Activated CD8-positive, alpha-beta T cell treated with anti-CD3 and anti-CD28 coated beads, Interleukin-2, amount 10 ng/mL, durations not matched to agents 7 days and 5 days (primary cell): ENCODE results near the gene CD81. TPM values are rescaled to one million over a fixed set of nuclear protein-coding genes. Genes with fewer than 3 reads are reported as not detected.

Experiments used
- ATAC-seq: fragments of 150-1000 bp; cut with Tn5 transposase; one replicate; pipeline ENCODE4 v1.10.0; 2021; ENCODE audit warnings: moderate library complexity
- CTCF ChIA-PET: fragments of 350-600 bp; sonication (Branson Sonifier 250); formaldehyde crosslinking; loops from one replicate; lab custom pipeline; 2021; ENCODE audit warnings: antibody characterized with exemption; lab: Charles Lee
- POLR2A ChIA-PET: fragments of 350-600 bp; sonication (Branson Sonifier 250); formaldehyde crosslinking; loops from one replicate; lab custom pipeline; 2021; ENCODE audit warnings: antibody characterized with exemption; lab: Charles Lee
- DNase-seq: peaks from one replicate; pipeline ENCODE4 v3.0.0-alpha.2; 2020
- H3K27ac Mint-ChIP-seq: one replicate; pipeline ENCODE4 v1.8.0; 2021; ENCODE audit warnings: mild to moderate bottlenecking, mixed read lengths
- H3K27me3 Mint-ChIP-seq: one replicate; pipeline ENCODE4 v1.8.0; 2021; ENCODE audit warnings: low read depth, mixed read lengths
- H3K36me3 Mint-ChIP-seq: one replicate; pipeline ENCODE4 v1.8.0; 2021; ENCODE audit warnings: low read depth, mixed read lengths
- H3K4me1 Mint-ChIP-seq: one replicate; pipeline ENCODE4 v1.8.0; 2021; ENCODE audit warnings: low read depth, mixed read lengths
- H3K4me3 Mint-ChIP-seq: one replicate; pipeline ENCODE4 v1.8.0; 2021; ENCODE audit warnings: mild to moderate bottlenecking, mixed read lengths
- H3K9me3 Mint-ChIP-seq: one replicate; pipeline ENCODE4 v1.8.0; 2022; ENCODE audit warnings: mixed read lengths; ENCODE audit not compliant: insufficient read depth
- total RNA-seq, 2 experiments: library from RNA; stranded (reverse); gene quantifications; one replicate each; pipeline ENCODE4 v1.2.3, GENCODE V29; 2021

Gene CD81
- total RNA-seq, 2 experiments from 2014 or later, result 142 to 145 TPM

GRCh38 chr11:2386591-2386990, 9.5 kb downstream of the CD81 start:
- no peak overlapping the region for H3K4me3 Mint-ChIP-seq
- H3K9me3 Mint-ChIP-seq, result no peaks in the 10 kb centered on the region
- ChIA-PET CTCF (interaction anchor here (0.7 to 3.0 kb wide), 7 partner anchors 9 to 544 kb away, joined by 3 to 27 read pairs (median 4); partner anchors contain the start of gene TSSC4), POLR2A (interaction anchor here (1.2 to 4.1 kb wide), 3 partner anchors 9 to 86 kb away, joined by 4 to 56 read pairs (median 36); partner anchors contain the start of genes CD81 and TSSC4)
- DNase-seq, result no peak
- H3K4me1 Mint-ChIP-seq, result peaks cover 63% of the 10 kb centered on the region
- H3K36me3 Mint-ChIP-seq, result peaks cover 8% of the 10 kb centered on the region
- H3K27me3 Mint-ChIP-seq, result no peaks in the 10 kb centered on the region
- H3K27ac Mint-ChIP-seq, result peak overlapping the region; percentile 77
- ATAC-seq, result no peak

GRCh38 chr11:2387266-2387987, 10.3 kb downstream of the CD81 start:
- DNase-seq, result peak; percentile 50
- H3K27ac Mint-ChIP-seq, result peak overlapping the region; percentile 77
- H3K4me1 Mint-ChIP-seq, result peaks cover 61% of the 10 kb centered on the region

GRCh38 chr11:2388431-2389376, 11.6 kb downstream of the CD81 start:
- H3K9me3 Mint-ChIP-seq, result no peaks in the 10 kb centered on the region
- ChIA-PET POLR2A (interaction anchor here (1.2 to 4.1 kb wide), 4 partner anchors 11 to 84 kb away, joined by 4 to 56 read pairs (median 20); partner anchors contain the start of genes CD81 and TSSC4), CTCF (interaction anchor here (1.2 to 3.0 kb wide), 5 partner anchors 11 to 85 kb away, joined by 3 to 27 read pairs (median 6); partner anchors contain the start of gene TSSC4)
- H3K4me1 Mint-ChIP-seq, result peaks cover 54% of the 10 kb centered on the region
- no peak for ATAC-seq
- peaks cover 8% of the 10 kb centered on the region for H3K36me3 Mint-ChIP-seq
- H3K27ac Mint-ChIP-seq, result peak overlapping the region; percentile 73
- DNase-seq, result no peak
- H3K27me3 Mint-ChIP-seq, result no peaks in the 10 kb centered on the region
- no peak overlapping the region for H3K4me3 Mint-ChIP-seq

More at GRCh38 chr11:2387266-2387987, 10.3 kb downstream of the CD81 start:
- CTCF ChIA-PET, result interaction anchor here (0.7 to 3.0 kb wide), 8 partner anchors 9 to 543 kb away, joined by 3 to 27 read pairs (median 4); partner anchors contain the start of gene TSSC4
- H3K27me3 Mint-ChIP-seq, result no peaks in the 10 kb centered on the region
- H3K36me3 Mint-ChIP-seq, result peaks cover 8% of the 10 kb centered on the region
- peak; percentile 40 for ATAC-seq
- POLR2A ChIA-PET, result interaction anchor here (0.8 to 4.1 kb wide), 6 partner anchors 10 to 87 kb away, joined by 3 to 56 read pairs (median 4); partner anchors contain the start of genes CD81 and TSSC4
- H3K4me3 Mint-ChIP-seq, result peak overlapping the region; percentile 28
- H3K9me3 Mint-ChIP-seq, result no peaks in the 10 kb centered on the region

- no peak for ATAC-seq
- peaks cover 6% of the 10 kb centered on the region for H3K36me3 Mint-ChIP-seq
- no peaks in the 10 kb centered on the region for H3K27me3 Mint-ChIP-seq
- POLR2A ChIA-PET, result interaction anchor here (4.1 kb wide), 1 partner anchor 10 kb away, joined by 36 read pairs; the partner anchor contains the start of gene TSSC4
- H3K4me1 Mint-ChIP-seq, result peaks cover 53% of the 10 kb centered on the region
- DNase-seq, result no peak
- H3K27ac Mint-ChIP-seq, result peak overlapping the region; percentile 73
- H3K4me3 Mint-ChIP-seq, result no peak overlapping the region
- CTCF ChIA-PET, result interaction anchor here (1.1 to 1.8 kb wide), 3 partner anchors 11 to 84 kb away, joined by 3 to 6 read pairs (median 3); partner anchors contain the start of gene TSSC4
- no peaks in the 10 kb centered on the region for H3K9me3 Mint-ChIP-seq
Measured at GRCh38 chr11:2389377-2390026, 12.4 kb downstream of the CD81 start.

- Mint-ChIP-seq H3K9me3 (no peaks in the 10 kb centered on the region), H3K4me1 (peaks cover 52% of the 10 kb centered on the region), H3K27me3 (no peaks in the 10 kb centered on the region), H3K27ac (peak overlapping the region; percentile 73), H3K4me3 (no peak overlapping the region), H3K36me3 (peaks cover 6% of the 10 kb centered on the region)
- ChIA-PET POLR2A (interaction anchor here (1.0 to 4.1 kb wide), 2 partner anchors 9 to 10 kb away, joined by 3 to 36 read pairs; partner anchors contain the start of gene TSSC4), CTCF (interaction anchor here (1.1 to 1.8 kb wide), 3 partner anchors 10 to 85 kb away, joined by 3 to 6 read pairs (median 3); partner anchors contain the start of gene TSSC4)
- no peak for ATAC-seq
- no peak for DNase-seq
Measured at GRCh38 chr11:2390091-2390724, 13.1 kb downstream of the CD81 start.

- Mint-ChIP-seq H3K9me3 (no peaks in the 10 kb centered on the region), H3K27ac (peak overlapping the region; percentile 73), H3K4me3 (no peak overlapping the region), H3K36me3 (peaks cover 6% of the 10 kb centered on the region), H3K27me3 (no peaks in the 10 kb centered on the region), H3K4me1 (peaks cover 46% of the 10 kb centered on the region)
- DNase-seq (no peak), ATAC-seq (no peak)
- ChIA-PET CTCF (interaction anchor here (0.9 to 1.8 kb wide), 4 partner anchors 10 to 85 kb away, joined by 3 to 6 read pairs (median 3); partner anchors contain the start of gene TSSC4), POLR2A (interaction anchor here (1.0 kb wide), 1 partner anchor 9 kb away, joined by 3 read pairs; the partner anchor contains the start of gene TSSC4)
Measured at GRCh38 chr11:2390725-2391151, 13.6 kb downstream of the CD81 start.

- Mint-ChIP-seq H3K27me3 (no peaks in the 10 kb centered on the region), H3K36me3 (peaks cover 6% of the 10 kb centered on the region), H3K27ac (no peak overlapping the region), H3K9me3 (no peaks in the 10 kb centered on the region), H3K4me3 (no peak overlapping the region), H3K4me1 (peaks cover 40% of the 10 kb centered on the region)
- CTCF ChIA-PET, result interaction anchor here (0.9 kb wide), 1 partner anchor 86 kb away, joined by 3 read pairs; no protein-coding TSS in a partner anchor
- POLR2A ChIA-PET, result interaction anchor here (1.0 kb wide), 1 partner anchor 9 kb away, joined by 3 read pairs; the partner anchor contains the start of gene TSSC4
- DNase-seq, result no peak
- no peak for ATAC-seq
Measured at GRCh38 chr11:2391181-2391975, 14.3 kb downstream of the CD81 start.

- H3K9me3 Mint-ChIP-seq, result no peaks in the 10 kb centered on the region
- peaks cover 7% of the 10 kb centered on the region for H3K36me3 Mint-ChIP-seq
- DNase-seq (no peak), ATAC-seq (no peak)
- no peaks in the 10 kb centered on the region for H3K27me3 Mint-ChIP-seq
- H3K27ac Mint-ChIP-seq, result no peak overlapping the region
- H3K4me1 Mint-ChIP-seq, result peaks cover 31% of the 10 kb centered on the region
- ChIA-PET POLR2A (no interaction called here), CTCF (no interaction called here)
- no peak overlapping the region for H3K4me3 Mint-ChIP-seq
Measured at GRCh38 chr11:2392241-2392959, 15.3 kb downstream of the CD81 start.

GRCh38 chr11:2393111-2393868, 16.2 kb downstream of the CD81 start:
- no peaks in the 10 kb centered on the region for H3K9me3 Mint-ChIP-seq
- H3K4me1 Mint-ChIP-seq, result peaks cover 27% of the 10 kb centered on the region
- ChIA-PET POLR2A (no interaction called here), CTCF (no interaction called here)
- no peak overlapping the region for H3K4me3 Mint-ChIP-seq
- no peaks in the 10 kb centered on the region for H3K27me3 Mint-ChIP-seq
- DNase-seq (no peak), ATAC-seq (no peak)
- peaks cover 7% of the 10 kb centered on the region for H3K36me3 Mint-ChIP-seq
- H3K27ac Mint-ChIP-seq, result no peak overlapping the region
